Measurements from ENCODE around the gene DNAJB12.

DNA sequence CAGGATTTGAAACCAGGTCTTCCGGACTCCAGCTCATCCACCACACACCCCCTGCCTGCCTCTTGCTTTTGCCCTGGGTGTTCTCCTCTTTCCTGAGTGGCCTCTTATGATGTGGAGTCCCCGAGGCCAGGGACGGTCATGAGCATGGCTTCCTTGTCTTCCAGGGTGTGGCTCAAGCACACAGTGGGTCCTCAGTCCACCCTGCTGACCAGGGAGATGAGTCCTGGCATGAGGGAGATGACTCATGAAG, 32.8 kb downstream of the DNAJB12 start:
- TF ChIP-seq, protein P1, sequence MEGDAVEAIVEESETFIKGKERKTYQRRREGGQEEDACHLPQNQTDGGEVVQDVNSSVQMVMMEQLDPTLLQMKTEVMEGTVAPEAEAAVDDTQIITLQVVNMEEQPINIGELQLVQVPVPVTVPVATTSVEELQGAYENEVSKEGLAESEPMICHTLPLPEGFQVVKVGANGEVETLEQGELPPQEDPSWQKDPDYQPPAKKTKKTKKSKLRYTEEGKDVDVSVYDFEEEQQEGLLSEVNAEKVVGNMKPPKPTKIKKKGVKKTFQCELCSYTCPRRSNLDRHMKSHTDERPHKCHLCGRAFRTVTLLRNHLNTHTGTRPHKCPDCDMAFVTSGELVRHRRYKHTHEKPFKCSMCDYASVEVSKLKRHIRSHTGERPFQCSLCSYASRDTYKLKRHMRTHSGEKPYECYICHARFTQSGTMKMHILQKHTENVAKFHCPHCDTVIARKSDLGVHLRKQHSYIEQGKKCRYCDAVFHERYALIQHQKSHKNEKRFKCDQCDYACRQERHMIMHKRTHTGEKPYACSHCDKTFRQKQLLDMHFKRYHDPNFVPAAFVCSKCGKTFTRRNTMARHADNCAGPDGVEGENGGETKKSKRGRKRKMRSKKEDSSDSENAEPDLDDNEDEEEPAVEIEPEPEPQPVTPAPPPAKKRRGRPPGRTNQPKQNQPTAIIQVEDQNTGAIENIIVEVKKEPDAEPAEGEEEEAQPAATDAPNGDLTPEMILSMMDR (IDR thresholded peaks at IDR 0.05; ENCODE audit: insufficient read depth, low read length, poor library complexity, severe bottlenecking) = no peak
- TF ChIP-seq EZH2phosphoT487 (conservative IDR thresholded peaks at IDR 0.05; ENCODE audit: low read length) = no peak
